ENCODE data around the gene ZNF445.

Gene ZNF445

GRCh38 chr3:44428910-44429309 lies 48.6 kb downstream of the ZNF445 start:
- TF ChIP-seq FOXM1 (IDR thresholded peaks at IDR 0.05; ENCODE audit: borderline replicate concordance, low read depth) (no peak), RAD21 (IDR thresholded peaks at IDR 0.05; ENCODE audit: low read depth) (no peak), TAF1 (IDR thresholded peaks at IDR 0.05; ENCODE audit: low read depth) (no peak), CREB1 (IDR thresholded peaks at IDR 0.05; ENCODE audit: low read depth) (no peak), EGR1 (IDR thresholded peaks at IDR 0.05) (no peak), CEBPB (IDR thresholded peaks at IDR 0.05) (no peak), TEAD4 (IDR thresholded peaks at IDR 0.05) (no peak), YY1 (IDR thresholded peaks at IDR 0.05; ENCODE audit: low read depth) (no peak), EP300 (IDR thresholded peaks at IDR 0.05; ENCODE audit: borderline replicate concordance) (no peak), REST (IDR thresholded peaks at IDR 0.05; ENCODE audit: low read depth) (no peak), NFIC (IDR thresholded peaks at IDR 0.05) (no peak), TCF12 (IDR thresholded peaks at IDR 0.05; ENCODE audit: low read depth) (no peak), MAX (IDR thresholded peaks at IDR 0.05) (no peak), ZBTB7A (IDR thresholded peaks at IDR 0.05; ENCODE audit: low read depth) (no peak), USF1 (IDR thresholded peaks at IDR 0.05) (no peak)

- TF ChIP-seq ZBTB7A (IDR thresholded peaks at IDR 0.05; ENCODE audit: low read depth) (no peak), TEAD4 (IDR thresholded peaks at IDR 0.05) (no peak), TAF1 (IDR thresholded peaks at IDR 0.05; ENCODE audit: low read depth) (no peak), NFIC (IDR thresholded peaks at IDR 0.05) (no peak), TCF12 (IDR thresholded peaks at IDR 0.05; ENCODE audit: low read depth) (no peak), REST (IDR thresholded peaks at IDR 0.05; ENCODE audit: low read depth) (no peak), MAX (IDR thresholded peaks at IDR 0.05) (no peak), RAD21 (IDR thresholded peaks at IDR 0.05; ENCODE audit: low read depth) (no peak)
Measured at GRCh38 chr3:44427683-44428082, 49.8 kb downstream of the ZNF445 start.

- no peak for TF ChIP-seq TAF1 (IDR thresholded peaks at IDR 0.05; ENCODE audit: low read depth)
- TF ChIP-seq CEBPB (IDR thresholded peaks at IDR 0.05): no peak
- no peak for TF ChIP-seq USF1 (IDR thresholded peaks at IDR 0.05)
- TF ChIP-seq EP300 (IDR thresholded peaks at IDR 0.05; ENCODE audit: borderline replicate concordance): no peak
- no peak for TF ChIP-seq FOXM1 (IDR thresholded peaks at IDR 0.05; ENCODE audit: borderline replicate concordance, low read depth)
- TF ChIP-seq ZBTB7A (IDR thresholded peaks at IDR 0.05; ENCODE audit: low read depth): no peak
- no peak for TF ChIP-seq TCF12 (IDR thresholded peaks at IDR 0.05; ENCODE audit: low read depth)
- TF ChIP-seq NFIC (IDR thresholded peaks at IDR 0.05): no peak
- no peak for TF ChIP-seq YY1 (IDR thresholded peaks at IDR 0.05; ENCODE audit: low read depth)
- TF ChIP-seq EGR1 (IDR thresholded peaks at IDR 0.05): no peak
Measured at GRCh38 chr3:44424758-44425157, 52.7 kb downstream of the ZNF445 start.

GRCh38 chr3:44421280-44421679 lies 56.2 kb downstream of the ZNF445 start:
- TF ChIP-seq TAF1 (IDR thresholded peaks at IDR 0.05; ENCODE audit: low read depth): no peak
- no peak for TF ChIP-seq CREB1 (IDR thresholded peaks at IDR 0.05; ENCODE audit: low read depth)
- no peak for TF ChIP-seq MAX (IDR thresholded peaks at IDR 0.05)
- TF ChIP-seq ZBTB7A (IDR thresholded peaks at IDR 0.05; ENCODE audit: low read depth): no peak
- TF ChIP-seq REST (IDR thresholded peaks at IDR 0.05; ENCODE audit: low read depth): no peak
- TF ChIP-seq TCF12 (IDR thresholded peaks at IDR 0.05; ENCODE audit: low read depth): no peak
- TF ChIP-seq USF1 (IDR thresholded peaks at IDR 0.05): no peak
- TF ChIP-seq FOXM1 (IDR thresholded peaks at IDR 0.05; ENCODE audit: borderline replicate concordance, low read depth): no peak
- no peak for TF ChIP-seq RAD21 (IDR thresholded peaks at IDR 0.05; ENCODE audit: low read depth)
- TF ChIP-seq EP300 (IDR thresholded peaks at IDR 0.05; ENCODE audit: borderline replicate concordance): no peak
- TF ChIP-seq YY1 (IDR thresholded peaks at IDR 0.05; ENCODE audit: low read depth): no peak
- TF ChIP-seq EGR1 (IDR thresholded peaks at IDR 0.05): no peak
- no peak for TF ChIP-seq TEAD4 (IDR thresholded peaks at IDR 0.05)
- no peak for TF ChIP-seq NFIC (IDR thresholded peaks at IDR 0.05)
- no peak for TF ChIP-seq CEBPB (IDR thresholded peaks at IDR 0.05)
